GM10248 (cell line): ENCODE data around the gene MND1.

Experiments
- CTCF ChIA-PET: fragments of 300-600 bp; sonication (Branson Sonifier 250); formaldehyde crosslinking; extraction: SDS; loops from one replicate; lab custom pipeline; 2021; ENCODE audit warnings: antibody characterized with exemption; lab: Yijun Ruan, JAX
- POLR2A ChIA-PET: fragments of 350-650 bp; sonication (Branson Sonifier 250); formaldehyde crosslinking; extraction: SDS; loops from one replicate; lab custom pipeline; 2020; ENCODE audit warnings: antibody characterized with exemption; lab: Yijun Ruan, JAX
- DNase-seq: peaks from one replicate; pipeline ENCODE4 v3.0.0; 2012; ENCODE audit errors: extremely low spot score
- TF ChIP-seq, protein P1 (sequence below): IDR thresholded peaks from 2 replicates; pipeline ENCODE4 v1.5.1; 2012; ENCODE audit warnings: mild to moderate bottlenecking, low read depth; ENCODE audit errors: extremely low read depth, missing control alignments, control extremely low read depth

MND1 gene

DNA sequence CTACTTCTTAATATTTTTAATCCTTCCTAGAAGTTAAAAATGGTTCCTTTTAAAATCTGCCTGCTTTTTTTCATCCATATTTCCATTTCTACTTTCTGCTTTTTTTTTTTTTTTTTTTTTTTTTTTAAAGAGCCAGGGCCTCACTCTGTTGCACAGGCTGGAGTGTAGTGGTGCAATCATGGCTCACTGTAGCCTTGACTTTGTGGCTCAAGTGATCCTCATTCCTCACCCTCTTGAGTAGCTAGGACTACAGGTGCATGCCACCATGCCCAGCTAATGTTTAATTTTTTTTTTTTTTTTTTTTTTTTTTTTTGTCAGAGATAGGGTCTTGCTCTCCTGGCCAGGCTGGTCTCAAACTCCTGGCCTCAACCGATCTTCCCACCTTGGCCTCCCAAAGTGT is 39.7 kb downstream of the MND1 start:
- ChIA-PET CTCF (interaction anchor here (1.3 to 2.0 kb wide), 2 partner anchors 10 to 14 kb away, joined by 4 to 6 read pairs; no protein-coding TSS in a partner anchor), POLR2A (interaction anchor here (0.7 kb wide), 1 partner anchor 136 kb away, joined by 6 read pairs; no protein-coding TSS in a partner anchor)
- TF ChIP-seq, protein P1, sequence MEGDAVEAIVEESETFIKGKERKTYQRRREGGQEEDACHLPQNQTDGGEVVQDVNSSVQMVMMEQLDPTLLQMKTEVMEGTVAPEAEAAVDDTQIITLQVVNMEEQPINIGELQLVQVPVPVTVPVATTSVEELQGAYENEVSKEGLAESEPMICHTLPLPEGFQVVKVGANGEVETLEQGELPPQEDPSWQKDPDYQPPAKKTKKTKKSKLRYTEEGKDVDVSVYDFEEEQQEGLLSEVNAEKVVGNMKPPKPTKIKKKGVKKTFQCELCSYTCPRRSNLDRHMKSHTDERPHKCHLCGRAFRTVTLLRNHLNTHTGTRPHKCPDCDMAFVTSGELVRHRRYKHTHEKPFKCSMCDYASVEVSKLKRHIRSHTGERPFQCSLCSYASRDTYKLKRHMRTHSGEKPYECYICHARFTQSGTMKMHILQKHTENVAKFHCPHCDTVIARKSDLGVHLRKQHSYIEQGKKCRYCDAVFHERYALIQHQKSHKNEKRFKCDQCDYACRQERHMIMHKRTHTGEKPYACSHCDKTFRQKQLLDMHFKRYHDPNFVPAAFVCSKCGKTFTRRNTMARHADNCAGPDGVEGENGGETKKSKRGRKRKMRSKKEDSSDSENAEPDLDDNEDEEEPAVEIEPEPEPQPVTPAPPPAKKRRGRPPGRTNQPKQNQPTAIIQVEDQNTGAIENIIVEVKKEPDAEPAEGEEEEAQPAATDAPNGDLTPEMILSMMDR = no peak
- no peak for DNase-seq

DNA sequence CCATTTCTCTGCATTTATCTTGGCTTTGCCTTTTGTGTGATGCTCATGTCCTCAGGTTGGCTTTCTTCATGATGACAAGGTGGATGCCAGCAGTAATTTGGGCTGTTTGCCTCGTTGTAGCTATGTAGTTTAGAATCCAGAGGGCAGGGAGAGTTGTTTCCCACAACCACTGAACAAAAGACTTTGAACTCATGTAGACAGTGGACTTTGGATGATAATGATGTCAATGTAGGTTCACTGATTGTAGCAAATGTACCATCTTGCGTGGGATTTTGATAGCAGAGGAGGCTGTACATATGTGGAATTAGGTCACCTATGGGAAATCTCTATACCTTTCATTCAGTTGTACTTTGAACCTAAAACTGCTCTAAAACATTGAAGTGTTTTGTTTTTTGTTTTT is 41.3 kb downstream of the MND1 start:
- POLR2A ChIA-PET = no interaction called here
- CTCF ChIA-PET = interaction anchor here (1.8 to 2.1 kb wide), 3 partner anchors 8 to 14 kb away, joined by 5 to 8 read pairs (median 6); no protein-coding TSS in a partner anchor
- DNase-seq = no peak
- TF ChIP-seq, protein P1 = no peak

DNA sequence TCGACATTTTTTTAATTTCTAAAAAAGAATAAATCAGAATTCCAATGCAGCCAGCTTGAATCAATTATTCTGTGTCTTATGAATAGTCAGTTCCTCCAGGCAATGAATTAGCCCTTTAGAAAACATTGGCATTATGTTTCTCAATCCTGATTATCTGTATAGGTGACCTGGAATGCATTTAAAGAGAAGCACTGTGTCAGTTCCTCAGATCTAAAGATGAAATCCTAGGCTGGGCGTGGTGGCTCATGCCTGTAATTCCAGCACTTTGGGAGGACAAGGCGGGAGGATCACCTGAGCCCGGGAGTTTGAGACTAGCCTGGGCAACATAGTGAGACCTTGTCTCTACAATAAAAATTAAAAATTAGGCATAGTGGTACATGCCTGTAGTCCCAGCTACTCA is 43.5 kb downstream of the MND1 start:
- no peak for DNase-seq
- TF ChIP-seq, protein P1 = no peak
- POLR2A ChIA-PET = no interaction called here
- CTCF ChIA-PET = no interaction called here

DNA sequence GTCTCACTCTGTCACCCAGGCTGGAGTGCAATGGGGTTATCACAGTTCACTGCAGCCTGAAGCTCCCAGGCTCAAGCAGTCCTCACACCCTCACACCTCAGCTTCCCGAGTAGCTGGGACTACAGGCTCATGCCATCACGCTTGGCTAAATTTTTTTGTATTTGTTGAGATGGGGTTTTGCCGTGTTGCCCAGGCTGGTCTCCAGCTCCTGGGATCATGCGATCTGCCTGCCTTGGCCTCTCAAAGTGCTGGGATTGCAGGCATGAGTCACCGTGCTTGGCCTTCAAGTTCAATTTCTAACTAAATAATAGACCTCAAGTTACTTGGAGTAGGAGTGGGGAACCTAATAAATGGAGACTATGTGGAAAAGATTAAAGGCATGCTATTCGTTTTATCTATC is 48.9 kb downstream of the MND1 start:
- no peak for DNase-seq
- ChIA-PET CTCF (no interaction called here), POLR2A (interaction anchor here (0.6 kb wide), 1 partner anchor 360 kb away, joined by 4 read pairs; no protein-coding TSS in a partner anchor)
- TF ChIP-seq, protein P1 = no peak

DNA sequence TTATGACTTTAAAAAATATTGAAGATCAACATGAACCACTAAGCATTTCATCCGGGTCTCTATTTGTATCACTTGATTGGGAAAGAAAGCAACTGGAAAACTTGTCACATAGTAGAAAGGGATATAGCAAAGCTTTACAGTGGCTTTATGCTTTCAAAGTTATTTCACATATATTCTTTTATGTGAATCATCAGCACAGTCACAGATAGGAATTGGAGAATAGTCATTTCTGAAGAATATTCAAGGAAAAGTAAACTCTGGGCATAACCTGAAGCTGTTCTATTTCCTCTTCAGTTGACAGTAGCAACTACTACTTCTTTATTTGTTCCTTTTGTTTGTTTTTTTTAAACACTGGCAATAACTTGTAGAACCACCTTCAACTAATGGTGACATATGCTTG is 50.5 kb downstream of the MND1 start:
- CTCF ChIA-PET = no interaction called here
- TF ChIP-seq, protein P1 = no peak
- no peak for DNase-seq
- POLR2A ChIA-PET = no interaction called here

DNA sequence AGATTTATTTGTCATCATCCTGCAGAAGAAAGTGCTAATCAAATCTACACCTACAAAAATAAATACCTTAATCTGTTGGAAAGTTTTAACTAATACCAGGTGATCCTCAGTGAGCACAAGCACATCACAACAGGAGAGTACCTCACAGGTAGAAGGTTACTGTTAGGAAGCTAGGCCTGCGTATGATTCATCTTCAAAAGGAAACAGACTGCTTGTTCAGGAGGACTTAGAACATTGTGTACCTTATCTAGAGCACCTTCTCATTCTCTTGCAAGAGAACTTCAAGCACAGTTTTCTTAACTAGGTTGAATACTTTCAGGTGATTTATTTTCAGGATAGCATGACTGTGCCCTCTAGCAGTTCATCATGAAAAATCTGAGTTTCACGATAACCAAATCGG is 54.2 kb downstream of the MND1 start:
- TF ChIP-seq, protein P1 = no peak
- no peak for DNase-seq
- ChIA-PET CTCF (interaction anchor here (1.0 to 1.5 kb wide), 2 partner anchors 14 to 48 kb away, joined by 3 to 4 read pairs; no protein-coding TSS in a partner anchor), POLR2A (no interaction called here)
